Endothelial cell of umbilical vein (primary cell): ENCODE measurements around the gene PAQR7. TPM values are rescaled to one million over a fixed set of nuclear protein-coding genes. Genes with fewer than 3 reads are reported as not detected.

Experiments used
- BruUV-seq: library from RNA; stranded (reverse); fragments of 400-500 nt; replicated peaks from 2 replicates; lab custom pipeline; 2021; lab: Mats Ljungman, UMichigan
- CTCF ChIA-PET: fragments of 300-600, 350-600 bp; sonication (Branson Sonifier 250); formaldehyde crosslinking; loops from one replicate; lab custom pipeline; 2021; ENCODE audit warnings: antibody characterized with exemption, inconsistent platforms; lab: Charles Lee
- POLR2A ChIA-PET: fragments of 300-600, 350-600 bp; sonication (Branson Sonifier 250); formaldehyde crosslinking; loops from one replicate; lab custom pipeline; 2021; ENCODE audit warnings: antibody characterized with exemption, inconsistent platforms; lab: Charles Lee
- DNase-seq: peaks from one replicate; pipeline ENCODE4 v3.0.0-alpha.2; 2011; ENCODE audit warnings: low read depth, low spot score
- FAIRE-seq: peaks from 2 replicates; lab custom pipeline; 2011; peaks lifted over from hg19 to GRCh38; lab: Jason Lieb, UNC
- H2AFZ ChIP-seq: 2 replicates; pipeline ENCODE4 v1.6.0; 2012; ENCODE audit warnings: low read depth, low read length, control low read depth, inconsistent platforms
- H3K27ac ChIP-seq: 2 replicates; pipeline ENCODE4 v1.5.1; 2011; ENCODE audit warnings: low read depth, mild to moderate bottlenecking, control low read depth, low read length, moderate library complexity; ENCODE audit not compliant: insufficient read depth
- H3K27me3 ChIP-seq, 2 experiments: 2 replicates each; pipeline versions ENCODE4 v1.6.0 to v1.6.1; 2011; ENCODE audit warnings: low read length in 2 of 2, mixed read lengths in 1 of 2; ENCODE audit not compliant: control insufficient read depth in 2 of 2, insufficient read depth in 2 of 2
- H3K36me3 ChIP-seq, 2 experiments: 2 replicates in 1 of 2; 3 replicates in 1 of 2; pipeline ENCODE4 v1.5.1; 2011; ENCODE audit warnings: low read length in 2 of 2, mild to moderate bottlenecking in 1 of 2, moderate library complexity in 1 of 2; ENCODE audit not compliant: control insufficient read depth in 2 of 2, insufficient read depth in 2 of 2; ENCODE audit errors: extremely low read depth in 1 of 2
- H3K4me1 ChIP-seq: 3 replicates; pipeline ENCODE4 v1.5.1; 2011; ENCODE audit warnings: mild to moderate bottlenecking, low read length; ENCODE audit not compliant: control insufficient read depth, insufficient read depth; ENCODE audit errors: extremely low read depth
- H3K4me2 ChIP-seq: 2 replicates; pipeline ENCODE4 v1.6.1; 2011; ENCODE audit warnings: low read length, control low read depth, mixed read lengths; ENCODE audit not compliant: insufficient read depth
- H3K4me3 ChIP-seq, 3 experiments: fragments of 200-600 bp in 1 of 3; sonication (generic), shearing (Covaris generic) in 1 of 3; replicated peaks in 1 of 3; 2 replicates each; pipeline ENCODE4 v1.5.1; 2011 to 2016; ENCODE audit warnings: control low read depth in 3 of 3, low read length in 3 of 3, mild to moderate bottlenecking in 2 of 3, inconsistent platforms in 1 of 3, low read depth in 1 of 3, moderate library complexity in 1 of 3; ENCODE audit not compliant: insufficient read depth in 1 of 3
- H3K79me2 ChIP-seq: 2 replicates; pipeline ENCODE4 v1.6.0; 2012; ENCODE audit warnings: low read length, inconsistent platforms; ENCODE audit not compliant: control insufficient read depth, insufficient read depth
- H3K9ac ChIP-seq: replicated peaks from 2 replicates; pipeline ENCODE3; 2011; ENCODE audit warnings: low read length, control low read depth; ENCODE audit not compliant: insufficient read depth; ENCODE audit errors: extremely low read depth
- H3K9me1 ChIP-seq: replicated peaks from 3 replicates; pipeline ENCODE4 v1.6.0; 2011; ENCODE audit warnings: mild to moderate bottlenecking, low read length; ENCODE audit not compliant: control insufficient read depth, insufficient read depth; ENCODE audit errors: extremely low read depth
- H3K9me3 ChIP-seq: replicated peaks from 2 replicates; pipeline ENCODE4 v1.5.1; 2012; ENCODE audit warnings: low read length, inconsistent platforms; ENCODE audit not compliant: control insufficient read depth, insufficient read depth
- H4K20me1 ChIP-seq: replicated peaks from 2 replicates; pipeline ENCODE3; 2011; ENCODE audit warnings: mild to moderate bottlenecking, low read length; ENCODE audit not compliant: control insufficient read depth, insufficient read depth; ENCODE audit errors: extremely low read depth
- EZH2 ChIP-seq: IDR thresholded peaks from 2 replicates; pipeline ENCODE4 v1.6.1; 2012; ENCODE audit warnings: borderline replicate concordance, low read depth, mild to moderate bottlenecking, moderate library complexity, low read length, inconsistent platforms; ENCODE audit not compliant: severe bottlenecking
- FOS ChIP-seq: IDR thresholded peaks from 2 replicates; pipeline ENCODE4 v1.6.1; 2011; ENCODE audit warnings: mild to moderate bottlenecking, low read length, moderate library complexity, borderline replicate concordance; ENCODE audit not compliant: insufficient read depth
- GATA2 ChIP-seq: IDR thresholded peaks from 2 replicates; pipeline ENCODE4 v1.7.0; 2011; ENCODE audit warnings: low read depth, mild to moderate bottlenecking, moderate library complexity, mixed read lengths, low read length; ENCODE audit not compliant: insufficient read length, insufficient read depth
- JUN ChIP-seq: IDR thresholded peaks from 2 replicates; pipeline ENCODE4 v1.6.1; 2011; ENCODE audit warnings: borderline replicate concordance, low read depth; ENCODE audit not compliant: insufficient read length, insufficient read depth
- MYC ChIP-seq: IDR thresholded peaks from one replicate; pipeline ENCODE4 v1.6.1; 2011; ENCODE audit warnings: mild to moderate bottlenecking, low read depth, low read length
- POLR2A ChIP-seq: IDR thresholded peaks from 2 replicates; pipeline ENCODE4 v1.6.1; 2012; ENCODE audit warnings: low read depth, mild to moderate bottlenecking, control low read depth, low read length
- POLR2AphosphoS5 ChIP-seq: IDR thresholded peaks from 2 replicates; pipeline ENCODE4 v1.6.1; 2012; ENCODE audit warnings: low read depth, mild to moderate bottlenecking, control low read depth, low read length, moderate library complexity; ENCODE audit not compliant: insufficient read depth
- dilution Hi-C: fragments of 300-500 bp; cut with MboI; formaldehyde crosslinking; loops from one replicate; pipeline ENCODE4 v1.15.0; 2019; ENCODE audit warnings: low sequenced_read_pairs; ENCODE audit not compliant: extremely low pct_ligation_motif_present
- intact Hi-C: fragments of 100-400 bp; cut with micrococcal nuclease; formaldehyde crosslinking; loops from one replicate; pipeline ENCODE4 v1.10.0; 2022
- polyA plus RNA-seq, 4 experiments: library from polyadenylated mRNA; depleted of rRNA in 3 of 4; stranded (reverse) in 3 of 4; unstranded in 1 of 4; fragments of >200 nt; gene quantifications; 2 replicates each; pipeline versions ENCODE4 v1.2.1 to v1.2.3, GENCODE V29; 2011 to 2012; ENCODE audit warnings: missing spikeins in 1 of 4
- total RNA-seq: library from RNA; stranded (reverse); gene quantifications from 2 replicates; pipeline ENCODE4 v1.2.3, GENCODE V29; 2021
- TF ChIP-seq, protein P1 (sequence below), 2 donors: IDR thresholded peaks; 1 replicate in 1 of 2; 2 replicates in 1 of 2; pipeline ENCODE4 v1.5.1; 2011; ENCODE audit warnings: low read length in 2 of 2, mild to moderate bottlenecking in 2 of 2, moderate library complexity in 2 of 2, control low read depth in 1 of 2, inconsistent platforms in 1 of 2, low read depth in 1 of 2; ENCODE audit not compliant: insufficient read depth in 1 of 2; ENCODE audit errors: extremely low read depth in 1 of 2
- TF ChIP-seq, protein P2 (sequence below): IDR thresholded peaks from 2 replicates; pipeline ENCODE4 v1.6.1; 2011; ENCODE audit not compliant: insufficient read depth, insufficient read length

Gene PAQR7
- total and polyA plus RNA-seq, 2 donors (not counting 3 experiments of a cell fraction or from before 2014, with no cell fraction given) = 8.4 to 10.8 TPM

DNA sequence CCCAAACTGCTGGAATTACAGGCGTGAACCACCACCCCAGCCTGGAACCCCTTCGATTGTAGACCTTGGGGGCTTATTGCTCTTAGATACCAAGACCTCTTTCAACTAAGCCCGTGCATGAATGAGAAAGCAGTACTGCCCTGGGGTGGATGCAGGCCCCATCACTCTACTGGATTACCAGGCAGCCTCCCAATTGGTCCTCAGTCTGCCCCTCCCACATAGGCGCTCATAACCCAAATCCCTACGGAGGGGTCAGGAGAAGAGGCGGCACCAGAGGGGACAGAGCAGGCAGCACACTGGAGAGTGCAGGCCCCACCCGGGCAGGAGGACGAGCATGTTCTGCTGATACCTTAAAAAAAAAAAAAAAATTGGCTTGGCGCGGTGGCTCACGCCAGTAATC lies 43.1 kb upstream of the PAQR7 start:
- CTCF ChIA-PET = interaction anchor here (1.9 kb wide), 1 partner anchor 23 kb away, joined by 8 read pairs; no protein-coding TSS in a partner anchor
- no TSS peak for BruUV-seq
- Histone ChIP-seq H3K27ac (no peak overlapping the region), H3K9me3 (no peaks in the 10 kb centered on the region), H3K4me3 (no peak overlapping the region), H3K36me3 (no peaks in the 10 kb centered on the region), H3K9ac (no peak overlapping the region), H3K4me1 (peaks cover 17% of the 10 kb centered on the region), H3K9me1 (no peaks in the 10 kb centered on the region), H2AFZ (no peak overlapping the region), H4K20me1 (no peaks in the 10 kb centered on the region), H3K27me3 (no peaks in the 10 kb centered on the region), H3K4me2 (no peak overlapping the region), H3K79me2 (no peaks in the 10 kb centered on the region)
- FAIRE-seq = no peak
- intact Hi-C loops (no loop called here), dilution Hi-C loops (no loop called here)
- TF ChIP-seq POLR2AphosphoS5 (no peak), POLR2A (no peak), JUN (no peak), FOS (no peak)
- no peak for DNase-seq
- POLR2A ChIA-PET = no interaction called here

DNA sequence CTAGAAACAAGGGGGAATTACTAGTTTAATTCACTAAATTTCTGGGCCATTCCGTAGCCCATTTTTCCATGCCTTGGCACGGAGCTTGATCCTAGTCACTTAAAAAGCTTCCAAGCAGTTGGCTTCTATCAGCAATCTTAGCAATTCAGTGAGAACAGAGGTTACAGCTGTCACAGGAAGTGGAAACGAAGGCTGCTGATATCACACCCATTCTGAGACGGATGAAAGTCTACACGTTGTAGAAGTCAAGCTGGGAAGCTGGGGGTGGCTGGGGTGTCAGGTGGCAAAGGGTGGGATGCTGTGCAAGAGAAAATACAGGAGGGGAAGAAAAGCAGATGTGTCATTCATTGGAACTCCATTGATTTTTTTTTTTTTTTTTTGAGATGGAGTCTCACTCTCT lies 42.5 kb upstream of the PAQR7 start:
- FAIRE-seq (peak; percentile 52), DNase-seq (no peak)
- dilution Hi-C loops = no loop called here
- intact Hi-C loops = no loop called here
- POLR2A ChIA-PET = no interaction called here
- Histone ChIP-seq H3K27me3 (no peaks in the 10 kb centered on the region), H3K4me3 (no peak overlapping the region), H3K4me1 (peaks cover 10% of the 10 kb centered on the region), H3K9ac (no peak overlapping the region), H4K20me1 (no peaks in the 10 kb centered on the region), H3K9me1 (no peaks in the 10 kb centered on the region), H3K4me2 (no peak overlapping the region), H3K36me3 (no peaks in the 10 kb centered on the region), H3K27ac (no peak overlapping the region), H3K9me3 (no peaks in the 10 kb centered on the region), H2AFZ (peak overlapping the region; percentile 23), H3K79me2 (no peaks in the 10 kb centered on the region)
- no TSS peak for BruUV-seq
- TF ChIP-seq, protein P1, sequence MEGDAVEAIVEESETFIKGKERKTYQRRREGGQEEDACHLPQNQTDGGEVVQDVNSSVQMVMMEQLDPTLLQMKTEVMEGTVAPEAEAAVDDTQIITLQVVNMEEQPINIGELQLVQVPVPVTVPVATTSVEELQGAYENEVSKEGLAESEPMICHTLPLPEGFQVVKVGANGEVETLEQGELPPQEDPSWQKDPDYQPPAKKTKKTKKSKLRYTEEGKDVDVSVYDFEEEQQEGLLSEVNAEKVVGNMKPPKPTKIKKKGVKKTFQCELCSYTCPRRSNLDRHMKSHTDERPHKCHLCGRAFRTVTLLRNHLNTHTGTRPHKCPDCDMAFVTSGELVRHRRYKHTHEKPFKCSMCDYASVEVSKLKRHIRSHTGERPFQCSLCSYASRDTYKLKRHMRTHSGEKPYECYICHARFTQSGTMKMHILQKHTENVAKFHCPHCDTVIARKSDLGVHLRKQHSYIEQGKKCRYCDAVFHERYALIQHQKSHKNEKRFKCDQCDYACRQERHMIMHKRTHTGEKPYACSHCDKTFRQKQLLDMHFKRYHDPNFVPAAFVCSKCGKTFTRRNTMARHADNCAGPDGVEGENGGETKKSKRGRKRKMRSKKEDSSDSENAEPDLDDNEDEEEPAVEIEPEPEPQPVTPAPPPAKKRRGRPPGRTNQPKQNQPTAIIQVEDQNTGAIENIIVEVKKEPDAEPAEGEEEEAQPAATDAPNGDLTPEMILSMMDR (IDR thresholded peaks at IDR 0.05; ENCODE audit: extremely low read depth in 1 of 2, insufficient read depth in 1 of 2, low read depth in 1 of 2, low read length in 2 of 2) = no peak
- TF ChIP-seq MYC (no peak), POLR2A (no peak), EZH2 (no peak), POLR2AphosphoS5 (no peak), FOS (no peak), GATA2 (no peak), JUN (no peak)
- TF ChIP-seq, protein P2, sequence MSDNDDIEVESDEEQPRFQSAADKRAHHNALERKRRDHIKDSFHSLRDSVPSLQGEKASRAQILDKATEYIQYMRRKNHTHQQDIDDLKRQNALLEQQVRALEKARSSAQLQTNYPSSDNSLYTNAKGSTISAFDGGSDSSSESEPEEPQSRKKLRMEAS = no peak
- CTCF ChIA-PET = interaction anchor here (1.2 to 1.9 kb wide), 2 partner anchors 22 to 80 kb away, joined by 6 to 8 read pairs; partner anchors contain the start of gene PAFAH2
